NCI-H345 treated with DMSO at 0.1 percent for 48 hours (cell line): ENCODE measurements around the gene PCSK9.
"Not testable (repeated sequence)": the region's sequence is repeated elsewhere in the genome, so short reads cannot be mapped to it uniquely, and the experiment has no call there.

ENCODE experiments used
- DNase-seq: peaks from one replicate; lab custom pipeline; 2025; ENCODE audit not compliant: unreplicated experiment; lab: John Stamatoyannopoulos, UW

Gene PCSK9

GRCh38 chr1:55073187-55073916 is 34.0 kb downstream of the PCSK9 start:
- DNase-seq = peak; percentile 4

DNA sequence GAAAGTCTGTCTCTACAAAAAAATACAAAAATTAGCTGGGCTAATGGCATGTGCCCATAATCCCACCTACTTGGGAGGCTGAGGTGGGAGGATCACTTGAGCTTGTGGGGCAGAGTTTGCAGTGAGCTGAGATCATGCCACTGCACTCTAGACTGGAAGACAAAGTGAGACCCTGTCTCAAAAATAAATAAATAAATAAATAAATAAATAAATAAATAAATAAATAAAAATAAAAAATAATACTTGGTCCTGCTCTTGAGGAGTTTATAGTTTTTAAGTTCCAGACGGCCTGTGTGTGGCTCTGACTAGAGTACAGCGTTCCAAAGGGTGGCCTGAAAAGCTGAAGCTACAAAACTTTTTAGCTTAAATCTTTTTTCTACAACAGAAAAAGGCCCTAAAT is 35.1 kb downstream of the PCSK9 start:
- no peak for DNase-seq

DNA sequence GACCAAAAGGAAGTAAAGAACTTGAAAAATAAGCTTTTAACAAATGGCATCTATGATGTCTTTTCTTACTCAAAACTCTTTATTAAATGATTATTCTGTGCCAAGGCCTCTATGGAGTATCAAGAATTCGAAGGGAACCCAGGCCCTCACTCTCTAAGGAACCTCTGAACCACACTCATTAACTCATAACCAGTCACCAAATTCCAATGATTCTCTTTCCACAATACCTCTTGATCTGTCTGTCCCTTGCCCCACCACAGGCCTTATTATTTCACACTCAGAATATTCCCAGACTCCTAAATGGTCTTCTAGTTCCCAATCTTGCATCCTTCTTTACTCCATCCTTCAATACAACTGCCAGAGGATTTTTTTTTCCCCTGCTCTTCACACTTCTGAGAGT is 37.0 kb downstream of the PCSK9 start:
- no peak for DNase-seq

DNA sequence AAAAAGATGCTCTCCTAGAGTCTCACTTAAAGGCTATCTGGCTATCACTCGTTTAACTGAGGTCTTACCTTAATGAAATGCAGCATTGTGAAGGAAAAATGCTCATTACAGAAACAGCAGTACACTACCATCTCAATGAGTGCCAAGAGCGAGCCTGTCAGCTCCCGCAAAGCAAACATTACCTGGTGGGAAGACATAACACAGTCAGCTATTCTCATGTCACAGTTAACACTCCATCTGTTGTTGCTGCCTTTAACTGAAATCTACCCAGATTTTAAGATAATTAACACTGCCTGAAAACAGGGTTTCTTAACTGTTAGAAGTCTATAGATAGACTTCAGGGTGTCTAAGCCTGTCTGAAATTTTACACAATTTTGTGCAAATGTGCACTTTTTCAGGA is 39.1 kb downstream of the PCSK9 start:
- peak; percentile 51 for DNase-seq

- no peak for DNase-seq
Measured at GRCh38 chr1:55079651-55080050, 40.3 kb downstream of the PCSK9 start.

- DNase-seq = no peak
Measured at GRCh38 chr1:55081188-55081904, 42.0 kb downstream of the PCSK9 start.

DNA sequence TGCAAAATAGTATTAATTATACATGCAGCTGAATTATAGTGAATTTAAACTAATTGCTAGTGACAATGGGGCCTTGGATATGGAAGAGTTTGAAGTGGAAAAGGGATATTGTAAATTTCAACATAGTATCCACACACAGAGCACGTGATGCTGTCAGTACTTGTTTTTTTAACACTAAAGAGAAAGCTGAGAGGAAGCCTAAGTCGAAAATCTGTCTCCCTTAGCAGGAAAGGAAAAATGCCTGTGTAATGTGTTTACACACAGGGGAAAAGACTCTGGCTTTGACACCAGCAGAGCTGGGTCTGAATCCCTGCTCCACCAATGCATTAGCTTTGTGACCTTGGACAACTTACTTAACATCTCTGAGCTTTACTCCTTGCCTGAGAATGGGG is 42.6 kb downstream of the PCSK9 start:
- DNase-seq = no peak

DNA sequence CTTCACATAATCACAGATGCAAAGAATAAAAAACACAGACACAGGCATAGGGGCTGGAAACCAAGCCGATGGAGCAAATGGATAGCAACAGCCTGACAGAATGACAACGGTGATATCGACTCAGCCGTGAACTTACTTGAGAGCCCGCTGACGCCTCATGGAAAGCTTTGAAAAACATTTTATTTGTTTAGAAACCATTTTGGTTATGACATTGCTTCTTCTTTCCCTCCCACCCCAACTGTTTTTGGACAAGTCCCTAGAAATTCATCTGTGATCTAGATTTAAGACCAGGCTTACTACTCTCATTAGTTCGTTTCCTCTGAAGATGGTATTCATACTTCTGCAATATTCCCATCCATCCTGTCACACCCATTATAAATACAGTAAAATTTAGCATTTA is 44.9 kb downstream of the PCSK9 start:
- no peak for DNase-seq

GRCh38 chr1:55087439-55087838 is 48.1 kb downstream of the PCSK9 start:
- DNase-seq = no peak

DNA sequence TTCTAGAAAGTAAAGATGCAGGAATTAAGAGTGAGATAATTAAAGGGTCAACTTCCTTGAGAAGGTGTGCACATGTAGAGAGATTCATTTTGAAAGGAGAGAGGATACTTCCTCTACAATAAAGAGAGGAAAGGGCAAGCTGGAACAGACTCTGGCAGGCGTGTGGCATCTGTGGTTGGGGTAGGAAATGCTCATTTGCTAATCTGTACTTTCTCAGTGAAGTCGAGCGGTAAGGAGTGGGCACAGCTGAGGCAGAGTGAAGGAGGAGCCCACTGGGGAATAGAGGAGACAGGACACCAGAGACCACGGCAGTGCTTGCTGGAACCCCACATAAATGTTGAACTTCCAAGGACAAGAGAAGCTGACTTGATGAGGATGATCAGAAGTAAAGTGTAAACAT is 49.1 kb downstream of the PCSK9 start:
- DNase-seq = no peak

DNA sequence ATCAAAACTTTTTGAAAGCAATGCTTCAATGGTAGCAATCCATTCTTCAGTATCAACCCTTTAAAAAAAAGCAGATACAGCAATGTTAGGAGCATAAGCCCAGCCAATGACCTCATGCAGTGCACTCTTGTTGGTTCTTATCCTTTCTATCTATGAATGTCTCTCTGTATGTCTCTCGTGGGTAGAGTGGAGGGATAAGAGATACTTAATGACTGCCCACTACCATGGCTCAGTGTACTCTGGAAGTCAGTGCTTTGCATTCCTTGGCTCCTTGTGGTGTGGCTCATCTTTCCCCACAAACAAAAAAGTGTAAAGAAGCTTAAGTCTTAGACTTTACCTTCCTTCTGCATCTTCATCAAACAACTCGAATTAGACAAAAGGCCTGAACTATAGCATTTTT is 50.3 kb downstream of the PCSK9 start:
- no peak for DNase-seq

DNA sequence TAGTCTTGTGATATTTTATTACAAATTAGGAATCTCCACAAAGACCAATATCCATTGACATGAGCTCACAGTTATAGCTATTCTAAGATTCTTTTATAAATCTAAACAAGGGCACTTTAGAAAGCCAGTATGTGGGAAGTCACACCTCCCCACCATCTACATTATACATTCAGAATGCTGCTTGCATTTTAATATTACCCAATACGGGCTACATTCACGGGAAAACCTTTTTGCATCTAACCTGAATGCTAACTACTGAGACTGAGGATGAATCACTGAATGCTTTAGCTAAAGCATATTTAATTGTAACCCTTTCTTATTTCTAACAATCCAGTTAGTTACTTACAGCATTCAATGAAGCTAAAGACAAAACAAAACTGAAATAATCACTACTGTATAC is 53.1 kb downstream of the PCSK9 start:
- DNase-seq = no peak

GRCh38 chr1:55095095-55095494 is 55.7 kb downstream of the PCSK9 start:
- no peak for DNase-seq

- DNase-seq = no peak
Measured at GRCh38 chr1:55103891-55104290, 64.5 kb downstream of the PCSK9 start.

DNA sequence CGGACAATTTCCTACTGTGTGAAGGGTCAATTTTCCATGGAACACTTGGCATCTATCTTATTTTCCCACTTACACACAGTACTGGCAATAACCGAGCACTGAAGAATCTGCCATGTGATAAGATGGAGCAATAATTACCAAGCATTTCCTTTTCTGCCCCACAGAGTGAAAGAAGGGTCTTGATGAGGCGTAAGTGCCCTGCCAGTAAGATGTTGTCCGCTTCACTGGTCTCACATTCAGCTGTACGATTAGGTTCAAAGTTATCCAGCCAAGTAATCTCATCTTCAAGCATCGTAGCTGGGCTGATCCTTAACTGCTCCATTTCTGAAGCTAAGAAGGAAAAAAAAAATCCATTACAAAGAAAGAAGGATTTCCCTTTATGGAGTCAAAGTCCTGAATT is 67.8 kb downstream of the PCSK9 start:
- DNase-seq = no peak

DNA sequence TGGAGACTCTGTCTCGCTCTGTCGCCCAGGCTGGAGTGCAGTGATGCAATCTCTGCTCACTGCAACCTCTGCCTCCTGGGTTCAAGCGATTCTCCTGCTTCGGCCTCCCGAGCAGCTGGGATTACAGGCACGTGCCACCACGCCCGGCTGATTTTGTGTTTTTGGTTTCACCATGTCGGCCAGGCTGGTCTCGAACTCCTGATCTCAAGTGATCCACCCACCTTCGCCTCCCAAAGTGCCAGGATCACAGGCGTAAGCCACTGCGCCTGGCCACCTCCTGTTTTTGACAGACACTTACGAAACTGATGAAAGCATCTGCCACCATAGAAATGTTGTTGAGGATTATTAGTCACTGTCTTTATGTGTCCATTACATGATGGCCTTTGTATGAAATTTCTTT is 69.7 kb downstream of the PCSK9 start:
- DNase-seq = not testable (repeated sequence)
